ENCODE data around the gene HDAC4. TPM values are rescaled to one million over a fixed set of nuclear protein-coding genes. Genes with fewer than 3 reads are reported as not detected.

The HDAC4 gene
- total RNA-seq, 1 experiment from 2014 or later = 32.0 TPM

DNA sequence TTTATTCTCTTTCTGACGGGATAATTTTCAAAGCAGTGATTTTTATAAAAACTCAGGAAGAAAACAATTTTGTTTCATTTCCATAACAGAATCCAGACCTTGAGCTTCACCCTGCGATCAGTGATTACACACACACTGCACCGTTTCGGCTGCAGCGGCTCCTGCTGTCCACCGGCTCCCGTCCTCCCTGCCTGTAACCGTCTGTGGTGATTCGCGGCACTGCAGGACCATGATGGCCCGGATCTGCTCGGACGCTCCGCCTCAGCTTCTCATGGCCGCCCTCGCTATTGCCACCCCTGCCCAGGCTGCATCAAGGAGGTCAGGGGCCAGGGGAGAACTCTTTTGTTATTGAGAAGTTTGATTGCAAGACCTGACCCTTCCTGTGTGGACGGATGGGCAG, 306.9 kb downstream of the HDAC4 start:
- H3K14ac ChIP-seq (ENCODE audit: insufficient read depth, low read length) = no peak overlapping the region; the same call in 1 of the 2 replicates
- H2BK120ac ChIP-seq (ENCODE audit: low read depth, low read length, poor library complexity, severe bottlenecking) = no peak overlapping the region
- H3K9me3 ChIP-seq (ENCODE audit: control insufficient read depth, low read depth, low read length) = no peaks in the 10 kb centered on the region
- no CpG with 5 or more reads among the region's 17 CpGs for WGBS (ENCODE audit: extremely low coverage, insufficient read length, low lambda C conversion rate)
- no peak overlapping the region; a peak in 1 of 7 replicates for H3K27ac Mint-ChIP-seq
- H3K27ac ChIP-seq (ENCODE audit: insufficient read length, low read depth, low read length) = no peak overlapping the region
- no peak overlapping the region for H3T11ph ChIP-seq (ENCODE audit: low read length)
- no peaks in the 10 kb centered on the region for H3K79me1 ChIP-seq (ENCODE audit: insufficient read depth, low read depth, low read length, poor library complexity, severe bottlenecking)
- H3K4me1 Mint-ChIP-seq = peaks cover 5 to 9% of the 10 kb centered on the region in 2 experiments; a peak in 3 of 4 replicates
- H4K20me1 ChIP-seq (ENCODE audit: control insufficient read depth, insufficient read depth, insufficient read length) = peaks cover 3% of the 10 kb centered on the region
- H4K5ac ChIP-seq (ENCODE audit: insufficient read length, low read depth, low read length) = no peak overlapping the region
- no peak overlapping the region for H3K4me2 ChIP-seq (ENCODE audit: insufficient read depth, insufficient read length, low read length)
- no peak overlapping the region for H3K9ac ChIP-seq (ENCODE audit: extremely low read depth, insufficient read length, low read length)
- no peaks in the 10 kb centered on the region for H3K4me1 ChIP-seq (ENCODE audit: insufficient read depth, low read length)
- DNase-seq = no peak
- H3K9me3 Mint-ChIP-seq = no peaks in the 10 kb centered on the region
- TF ChIP-seq, protein P1, sequence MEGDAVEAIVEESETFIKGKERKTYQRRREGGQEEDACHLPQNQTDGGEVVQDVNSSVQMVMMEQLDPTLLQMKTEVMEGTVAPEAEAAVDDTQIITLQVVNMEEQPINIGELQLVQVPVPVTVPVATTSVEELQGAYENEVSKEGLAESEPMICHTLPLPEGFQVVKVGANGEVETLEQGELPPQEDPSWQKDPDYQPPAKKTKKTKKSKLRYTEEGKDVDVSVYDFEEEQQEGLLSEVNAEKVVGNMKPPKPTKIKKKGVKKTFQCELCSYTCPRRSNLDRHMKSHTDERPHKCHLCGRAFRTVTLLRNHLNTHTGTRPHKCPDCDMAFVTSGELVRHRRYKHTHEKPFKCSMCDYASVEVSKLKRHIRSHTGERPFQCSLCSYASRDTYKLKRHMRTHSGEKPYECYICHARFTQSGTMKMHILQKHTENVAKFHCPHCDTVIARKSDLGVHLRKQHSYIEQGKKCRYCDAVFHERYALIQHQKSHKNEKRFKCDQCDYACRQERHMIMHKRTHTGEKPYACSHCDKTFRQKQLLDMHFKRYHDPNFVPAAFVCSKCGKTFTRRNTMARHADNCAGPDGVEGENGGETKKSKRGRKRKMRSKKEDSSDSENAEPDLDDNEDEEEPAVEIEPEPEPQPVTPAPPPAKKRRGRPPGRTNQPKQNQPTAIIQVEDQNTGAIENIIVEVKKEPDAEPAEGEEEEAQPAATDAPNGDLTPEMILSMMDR (conservative IDR thresholded peaks at IDR 0.05) = no peak
- no peaks in the 10 kb centered on the region; a peak in 2 of 7 replicates for H3K36me3 Mint-ChIP-seq (ENCODE audit: insufficient read depth in 1 of 3, low read depth in 3 of 3)
- no peaks in the 10 kb centered on the region for H3K27me3 ChIP-seq (ENCODE audit: insufficient read depth, low read length)
- no peak overlapping the region for H2BK12ac ChIP-seq (ENCODE audit: insufficient read length, low read depth, low read length)
- no peak overlapping the region for H3K18ac ChIP-seq (ENCODE audit: insufficient read length, low read depth, low read length)
- no peak overlapping the region for H4K91ac ChIP-seq (ENCODE audit: insufficient read length, low read depth, low read length)
- no peak overlapping the region for H3K4ac ChIP-seq (ENCODE audit: low read depth, low read length)
- H2BK15ac ChIP-seq (ENCODE audit: low read depth, low read length) = no peak overlapping the region
- H4K8ac ChIP-seq (replicated peaks; ENCODE audit: insufficient read length, low read depth, low read length) = no peak overlapping the region
- no peak overlapping the region for H2AFZ ChIP-seq (ENCODE audit: low read length)
- no peak overlapping the region for H2AK5ac ChIP-seq (ENCODE audit: insufficient read length, low read length)
- no peaks in the 10 kb centered on the region for H3K27me3 Mint-ChIP-seq (ENCODE audit: low read depth)
- no peak overlapping the region for H2BK20ac ChIP-seq (ENCODE audit: low read depth, low read length, poor library complexity, severe bottlenecking)
- no peak overlapping the region for H3K56ac ChIP-seq (ENCODE audit: insufficient read length, low read depth, low read length)
- no peaks in the 10 kb centered on the region for H3K23me2 ChIP-seq (ENCODE audit: insufficient read length, low read depth, low read length, poor library complexity, severe bottlenecking)
- no peak overlapping the region for H2BK5ac ChIP-seq (ENCODE audit: insufficient read length, low read length)
- H3K4me3 Mint-ChIP-seq = no peak overlapping the region; a peak in 1 of 5 replicates
- no peak overlapping the region for H3K23ac ChIP-seq (ENCODE audit: insufficient read length, low read depth, low read length)
- H3K79me2 ChIP-seq (ENCODE audit: insufficient read depth, low read length) = no peaks in the 10 kb centered on the region
